Measurements from ENCODE around the gene E2F4.

DNA sequence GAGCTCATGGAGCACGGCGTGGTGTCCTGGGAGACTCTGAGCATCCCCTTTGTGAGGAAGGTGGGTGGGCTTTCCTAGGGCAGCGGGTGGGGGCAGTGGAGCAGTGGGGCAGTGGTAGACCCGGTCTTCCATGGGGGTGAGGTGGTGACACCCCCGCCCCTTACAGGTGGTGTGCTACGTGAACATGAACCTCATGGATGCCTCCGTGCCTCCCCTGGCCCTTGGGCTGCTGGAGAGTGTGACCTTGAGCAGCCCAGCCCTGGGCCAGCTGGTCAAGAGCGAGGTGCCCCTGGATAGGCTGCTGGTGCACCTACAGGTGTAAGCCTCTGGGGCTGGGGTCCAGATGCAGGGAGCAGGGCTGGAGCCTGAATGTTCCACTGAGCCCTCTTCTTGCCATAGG is 8.5 kb downstream of the E2F4 start:
- TF ChIP-seq, protein P1, sequence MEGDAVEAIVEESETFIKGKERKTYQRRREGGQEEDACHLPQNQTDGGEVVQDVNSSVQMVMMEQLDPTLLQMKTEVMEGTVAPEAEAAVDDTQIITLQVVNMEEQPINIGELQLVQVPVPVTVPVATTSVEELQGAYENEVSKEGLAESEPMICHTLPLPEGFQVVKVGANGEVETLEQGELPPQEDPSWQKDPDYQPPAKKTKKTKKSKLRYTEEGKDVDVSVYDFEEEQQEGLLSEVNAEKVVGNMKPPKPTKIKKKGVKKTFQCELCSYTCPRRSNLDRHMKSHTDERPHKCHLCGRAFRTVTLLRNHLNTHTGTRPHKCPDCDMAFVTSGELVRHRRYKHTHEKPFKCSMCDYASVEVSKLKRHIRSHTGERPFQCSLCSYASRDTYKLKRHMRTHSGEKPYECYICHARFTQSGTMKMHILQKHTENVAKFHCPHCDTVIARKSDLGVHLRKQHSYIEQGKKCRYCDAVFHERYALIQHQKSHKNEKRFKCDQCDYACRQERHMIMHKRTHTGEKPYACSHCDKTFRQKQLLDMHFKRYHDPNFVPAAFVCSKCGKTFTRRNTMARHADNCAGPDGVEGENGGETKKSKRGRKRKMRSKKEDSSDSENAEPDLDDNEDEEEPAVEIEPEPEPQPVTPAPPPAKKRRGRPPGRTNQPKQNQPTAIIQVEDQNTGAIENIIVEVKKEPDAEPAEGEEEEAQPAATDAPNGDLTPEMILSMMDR (optimal IDR thresholded peaks at IDR 0.05 in 1 of 3, IDR thresholded peaks at IDR 0.05 in 1 of 3, conservative IDR thresholded peaks at IDR 0.05 in 1 of 3; ENCODE audit: extremely low read depth in 1 of 3, insufficient read depth in 2 of 3, low read length in 3 of 3) = no peak
- TF ChIP-seq EZH2 (IDR thresholded peaks at IDR 0.05; ENCODE audit: low read length) = no peak
